ENCODE data around the gene RABGAP1L. TPM values are rescaled to one million over a fixed set of nuclear protein-coding genes. Genes with fewer than 3 reads are reported as not detected.

RABGAP1L gene
- total RNA-seq, 1 donor from 2014 or later, result 80.6 TPM

DNA sequence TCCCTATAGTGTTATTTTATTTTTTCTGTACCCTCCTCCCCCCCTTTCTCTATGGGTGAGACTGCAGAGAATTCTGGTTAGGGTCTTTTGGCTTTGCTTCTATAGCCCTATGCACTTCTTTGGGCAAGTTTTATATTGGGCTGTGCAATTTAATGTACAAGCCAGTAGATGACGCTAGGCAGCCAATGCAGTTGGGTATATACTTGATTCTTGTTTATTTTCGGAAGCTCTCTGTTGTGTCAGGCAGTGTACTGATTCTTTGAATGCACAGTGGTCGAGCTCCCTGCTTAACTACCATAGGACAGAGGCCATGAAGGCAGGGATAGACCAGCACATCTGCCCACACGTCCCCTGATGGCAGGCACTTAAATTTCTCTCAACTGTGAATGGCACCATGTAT, 254.3 kb downstream of the RABGAP1L start:
- intact Hi-C loops (cut with DNase I), result no loop called here
- Histone ChIP-seq H3K9me3 (no peaks in the 10 kb centered on the region), H3K27me3 (no peaks in the 10 kb centered on the region), H3K27ac (no peak overlapping the region), H3K4me1 (no peaks in the 10 kb centered on the region), H3K36me3 (no peaks in the 10 kb centered on the region), H3K4me3 (no peak overlapping the region)
- TF ChIP-seq, protein P1, sequence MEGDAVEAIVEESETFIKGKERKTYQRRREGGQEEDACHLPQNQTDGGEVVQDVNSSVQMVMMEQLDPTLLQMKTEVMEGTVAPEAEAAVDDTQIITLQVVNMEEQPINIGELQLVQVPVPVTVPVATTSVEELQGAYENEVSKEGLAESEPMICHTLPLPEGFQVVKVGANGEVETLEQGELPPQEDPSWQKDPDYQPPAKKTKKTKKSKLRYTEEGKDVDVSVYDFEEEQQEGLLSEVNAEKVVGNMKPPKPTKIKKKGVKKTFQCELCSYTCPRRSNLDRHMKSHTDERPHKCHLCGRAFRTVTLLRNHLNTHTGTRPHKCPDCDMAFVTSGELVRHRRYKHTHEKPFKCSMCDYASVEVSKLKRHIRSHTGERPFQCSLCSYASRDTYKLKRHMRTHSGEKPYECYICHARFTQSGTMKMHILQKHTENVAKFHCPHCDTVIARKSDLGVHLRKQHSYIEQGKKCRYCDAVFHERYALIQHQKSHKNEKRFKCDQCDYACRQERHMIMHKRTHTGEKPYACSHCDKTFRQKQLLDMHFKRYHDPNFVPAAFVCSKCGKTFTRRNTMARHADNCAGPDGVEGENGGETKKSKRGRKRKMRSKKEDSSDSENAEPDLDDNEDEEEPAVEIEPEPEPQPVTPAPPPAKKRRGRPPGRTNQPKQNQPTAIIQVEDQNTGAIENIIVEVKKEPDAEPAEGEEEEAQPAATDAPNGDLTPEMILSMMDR (IDR thresholded peaks at IDR 0.05), result no peak
- no peak for DNase-seq
- ATAC-seq, result no peak

DNA sequence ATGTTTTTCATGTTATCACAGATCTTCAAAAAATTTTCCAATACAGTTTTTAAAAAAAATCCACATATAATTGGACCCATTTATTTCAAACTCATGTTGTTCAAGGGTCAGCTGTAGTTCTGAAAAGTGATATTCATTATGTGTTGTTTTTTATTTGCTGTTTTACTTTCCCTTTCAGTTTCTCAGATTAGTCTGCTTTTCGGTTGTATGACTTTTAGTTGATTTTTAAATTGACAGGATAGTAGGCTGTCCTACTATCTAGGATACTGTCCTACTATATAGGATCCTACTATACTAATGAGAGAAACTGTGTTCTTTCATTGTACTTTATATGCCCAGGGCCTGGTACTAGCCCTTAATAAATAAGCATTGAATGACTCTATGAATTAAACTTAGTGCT, 254.9 kb downstream of the RABGAP1L start:
- intact Hi-C loops (cut with DNase I), result no loop called here
- Histone ChIP-seq H3K4me3 (no peak overlapping the region), H3K9me3 (no peaks in the 10 kb centered on the region), H3K36me3 (no peaks in the 10 kb centered on the region), H3K27ac (no peak overlapping the region), H3K4me1 (no peaks in the 10 kb centered on the region), H3K27me3 (no peaks in the 10 kb centered on the region)
- TF ChIP-seq, protein P1 (IDR thresholded peaks at IDR 0.05), result no peak
- ATAC-seq, result no peak
- no peak for DNase-seq

DNA sequence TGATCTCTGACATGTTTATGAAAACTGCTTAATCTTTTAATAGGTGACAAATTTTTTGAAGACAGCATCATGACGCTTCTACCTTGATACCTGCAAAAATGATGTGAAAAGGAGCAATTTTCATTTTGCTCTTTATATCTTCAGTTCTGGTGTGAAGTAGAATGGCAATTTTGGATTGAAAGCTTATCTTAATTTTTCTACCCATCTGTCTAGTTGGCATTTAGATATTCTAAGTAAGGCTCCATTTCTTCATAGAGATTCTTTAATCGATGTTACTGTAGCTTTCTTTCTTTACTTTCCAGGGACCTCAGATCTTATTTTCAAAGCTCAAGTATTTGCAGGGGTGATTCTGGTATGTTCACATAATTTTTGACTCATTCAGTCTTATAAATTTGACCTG, 256.2 kb downstream of the RABGAP1L start:
- Histone ChIP-seq H3K36me3 (no peaks in the 10 kb centered on the region), H3K4me1 (no peaks in the 10 kb centered on the region), H3K27me3 (no peaks in the 10 kb centered on the region), H3K27ac (no peak overlapping the region), H3K4me3 (no peak overlapping the region), H3K9me3 (no peaks in the 10 kb centered on the region)
- TF ChIP-seq, protein P1 (IDR thresholded peaks at IDR 0.05), result no peak
- DNase-seq, result no peak
- ATAC-seq, result no peak
- intact Hi-C loops (cut with DNase I), result no loop called here

DNA sequence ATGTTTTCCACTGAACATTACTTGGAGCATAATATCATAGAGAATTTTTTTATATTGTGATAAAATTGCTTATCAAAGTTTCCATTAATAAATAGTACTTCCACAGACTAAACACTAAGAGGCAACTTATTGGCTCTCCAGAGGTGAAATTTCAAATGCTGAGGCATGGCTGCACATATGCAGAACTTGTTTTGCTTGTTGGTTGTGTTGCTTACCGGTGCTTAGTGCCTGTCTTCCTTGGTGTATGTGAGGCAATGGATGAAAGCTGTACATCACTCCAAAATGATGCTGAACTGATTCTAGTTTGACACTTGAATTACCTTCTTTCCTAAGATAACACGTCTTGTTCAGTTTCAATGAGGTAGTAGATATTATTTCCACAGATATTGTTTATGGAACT, 258.6 kb downstream of the RABGAP1L start:
- TF ChIP-seq, protein P1 (IDR thresholded peaks at IDR 0.05), result no peak
- Histone ChIP-seq H3K4me1 (no peaks in the 10 kb centered on the region), H3K4me3 (no peak overlapping the region), H3K9me3 (no peaks in the 10 kb centered on the region), H3K27me3 (no peaks in the 10 kb centered on the region), H3K36me3 (no peaks in the 10 kb centered on the region), H3K27ac (no peak overlapping the region)
- ATAC-seq (no peak), DNase-seq (no peak)
- intact Hi-C loops (cut with DNase I), result no loop called here

DNA sequence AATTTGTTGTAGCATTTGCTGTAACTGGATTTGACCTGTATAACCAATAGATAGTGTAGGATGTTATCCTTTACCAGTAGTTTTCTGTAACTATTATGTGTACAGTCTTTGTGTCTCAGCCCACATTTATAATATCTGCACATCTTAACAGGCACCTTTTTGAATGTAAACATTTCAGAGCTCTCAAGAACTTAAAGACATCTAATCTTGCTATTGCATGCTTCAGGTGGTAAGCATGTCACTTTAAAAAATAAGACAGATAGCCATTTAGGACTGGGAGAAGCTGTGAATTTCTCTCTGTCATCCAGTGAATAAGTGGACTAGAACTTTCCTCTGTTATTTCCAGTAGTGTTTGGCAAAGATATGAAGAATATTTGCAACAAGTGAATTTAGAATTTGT, 265.8 kb downstream of the RABGAP1L start:
- intact Hi-C loops (cut with DNase I), result no loop called here
- H3K36me3 ChIP-seq, result no peaks in the 10 kb centered on the region
- DNase-seq (no peak), ATAC-seq (no peak)
- no peak overlapping the region for H3K27ac ChIP-seq
- H3K9me3 ChIP-seq, result no peaks in the 10 kb centered on the region
- no peaks in the 10 kb centered on the region for H3K4me1 ChIP-seq
- no peak overlapping the region for H3K4me3 ChIP-seq
- TF ChIP-seq, protein P1 (IDR thresholded peaks at IDR 0.05), result no peak
- H3K27me3 ChIP-seq, result no peaks in the 10 kb centered on the region

DNA sequence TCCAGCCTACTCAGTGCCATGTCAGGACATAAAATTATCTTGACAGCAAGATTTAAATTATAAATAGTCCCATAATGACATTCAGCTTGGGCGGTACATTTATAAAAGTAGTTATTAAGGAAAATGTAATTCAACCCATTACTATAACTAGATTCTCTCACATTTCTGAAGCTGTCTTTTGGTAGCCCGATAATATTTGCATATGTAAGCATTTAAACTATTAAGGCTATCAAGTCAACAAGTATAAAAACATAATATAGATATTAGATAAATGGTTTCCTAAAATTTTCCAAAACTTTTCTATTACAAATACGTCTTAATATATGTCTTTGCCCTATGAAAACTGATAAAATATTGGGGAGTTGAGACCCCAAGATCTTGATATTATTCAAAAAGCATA, 266.8 kb downstream of the RABGAP1L start:
- H3K4me1 ChIP-seq, result no peaks in the 10 kb centered on the region
- no peaks in the 10 kb centered on the region for H3K36me3 ChIP-seq
- H3K27ac ChIP-seq, result no peak overlapping the region
- no peak overlapping the region for H3K4me3 ChIP-seq
- H3K27me3 ChIP-seq, result no peaks in the 10 kb centered on the region
- H3K9me3 ChIP-seq, result no peaks in the 10 kb centered on the region
- TF ChIP-seq, protein P1 (IDR thresholded peaks at IDR 0.05), result no peak
- no peak for ATAC-seq
- intact Hi-C loops (cut with DNase I), result no loop called here
- DNase-seq, result no peak
